NCI-H2171 (cell line): ENCODE measurements around the gene TMEM106B.
"Not testable (repeated sequence)": the region's sequence is repeated elsewhere in the genome, so short reads cannot be mapped to it uniquely, and the experiment has no call there.

Experiments used
- DNase-seq: peaks from one replicate; lab custom pipeline; 2025; lab: John Stamatoyannopoulos, UW

Gene TMEM106B

DNA sequence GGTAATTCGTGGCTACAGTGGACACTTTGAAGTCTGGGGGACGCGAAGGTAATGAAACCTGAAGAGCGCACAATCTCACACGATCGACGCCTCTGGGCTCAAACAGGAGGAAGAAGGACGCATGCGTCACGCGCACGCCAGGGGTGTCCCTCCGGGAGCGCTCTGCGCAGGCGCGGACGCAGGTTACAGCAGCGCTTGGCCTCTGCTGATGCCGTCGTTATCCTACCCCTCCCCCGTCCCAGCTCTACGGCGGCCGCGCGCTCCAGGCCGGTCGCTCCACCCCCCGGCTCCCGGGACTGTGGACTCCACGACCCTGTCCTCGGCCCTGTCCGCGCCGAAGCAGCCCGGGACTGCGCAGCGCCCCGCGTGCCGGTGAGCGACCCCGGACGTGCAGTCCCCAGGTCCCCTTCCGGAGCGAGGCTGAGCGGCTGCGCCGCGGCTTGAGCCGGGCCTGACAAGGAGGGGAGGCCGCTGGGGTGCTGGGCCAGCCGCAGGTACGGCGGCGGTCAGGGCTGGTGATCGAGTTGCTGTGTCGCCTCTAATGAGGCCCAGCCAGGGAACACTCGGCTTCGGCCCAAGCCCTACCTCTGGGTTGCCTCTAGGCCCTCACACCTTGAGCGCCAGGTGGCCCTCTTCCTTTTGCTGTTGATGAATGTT lies at the start of gene TMEM106B:
Gene TMEM106B, plus strand, starts transcription at position 241 of the 657 bp plus-strand sequence. CDS start 3,517 bp downstream, outside the sequence.
- DNase-seq, result peak; percentile 93

DNA sequence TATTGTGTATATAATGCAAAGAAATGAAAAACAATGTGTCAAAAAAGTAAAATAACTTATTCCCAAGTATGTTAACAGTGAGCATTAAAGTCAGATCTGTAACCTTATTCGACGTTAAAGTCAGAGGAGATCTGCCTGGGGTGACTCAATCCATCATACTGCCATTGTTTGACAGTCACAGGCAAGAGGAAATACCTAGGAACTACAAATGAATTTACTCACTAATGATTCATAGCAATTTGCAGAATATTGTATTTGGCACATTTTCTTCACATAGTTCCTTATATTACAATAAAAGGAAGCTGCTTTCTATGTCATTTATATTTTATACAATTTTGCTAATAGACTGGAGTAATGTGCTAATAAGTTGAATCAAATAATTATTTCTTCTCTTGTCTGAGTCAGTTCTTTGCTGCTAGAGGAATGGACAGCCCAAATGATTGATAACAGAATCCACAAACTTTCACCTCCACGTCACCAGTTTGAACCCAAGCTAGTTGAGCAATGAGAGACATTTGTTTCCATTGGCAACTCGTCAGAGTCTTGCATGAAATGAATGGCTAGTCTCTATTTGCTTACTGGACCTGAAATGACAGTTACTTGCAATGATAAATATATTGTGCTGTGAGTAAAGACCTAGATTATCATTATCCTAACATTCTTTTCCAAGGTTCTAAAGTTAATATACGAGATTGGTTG lies 48.5 kb upstream of the TMEM106B start:
- no peak for DNase-seq

GRCh38 chr7:12168065-12168464 lies 43.0 kb upstream of the TMEM106B start:
- not testable (repeated sequence) for DNase-seq

DNA sequence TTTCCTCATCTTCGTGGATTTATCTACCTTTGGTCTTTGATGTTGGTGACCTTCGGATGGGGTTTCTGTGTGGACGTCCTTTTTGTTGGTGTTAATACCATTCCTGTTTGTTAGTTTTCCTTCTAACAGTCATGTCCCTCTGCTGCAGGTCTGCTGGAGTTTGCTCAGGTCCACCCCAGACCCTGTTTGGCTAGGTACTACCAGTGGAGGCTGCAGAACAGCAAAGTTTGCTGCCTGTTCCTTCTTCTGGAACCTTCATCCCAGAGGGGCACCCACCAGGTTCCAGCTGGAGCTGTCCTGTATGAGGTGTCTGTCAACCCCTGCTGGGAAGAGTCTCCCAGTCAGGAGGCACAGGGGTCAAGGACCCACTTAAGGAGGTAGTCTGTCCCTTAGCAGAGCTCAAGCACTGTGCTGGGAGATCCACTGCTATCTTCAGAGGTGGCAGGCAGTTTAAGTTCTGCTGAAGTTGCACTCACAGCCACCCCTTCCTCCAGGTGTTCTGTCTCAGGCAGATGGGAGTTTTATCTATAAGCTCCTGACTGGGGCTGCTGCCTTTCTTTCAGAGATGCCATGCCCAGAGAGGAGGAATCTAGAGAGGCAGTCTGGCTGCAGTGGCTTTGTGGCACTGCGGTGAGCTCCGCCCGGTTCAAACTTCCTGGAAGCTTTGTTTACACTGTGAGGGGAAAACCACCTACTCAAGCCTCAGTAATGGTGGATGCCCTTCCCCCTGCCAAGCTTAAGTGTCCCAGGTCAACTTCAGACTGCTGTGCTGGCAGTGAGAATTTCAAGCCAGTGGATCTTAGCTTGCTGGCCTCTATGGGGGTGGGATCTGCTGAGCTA lies 40.9 kb upstream of the TMEM106B start:
- not testable (repeated sequence) for DNase-seq

GRCh38 chr7:12173671-12174070 lies 37.4 kb upstream of the TMEM106B start:
- no peak for DNase-seq

GRCh38 chr7:12174931-12175330 lies 36.2 kb upstream of the TMEM106B start:
- DNase-seq, result no peak

DNA sequence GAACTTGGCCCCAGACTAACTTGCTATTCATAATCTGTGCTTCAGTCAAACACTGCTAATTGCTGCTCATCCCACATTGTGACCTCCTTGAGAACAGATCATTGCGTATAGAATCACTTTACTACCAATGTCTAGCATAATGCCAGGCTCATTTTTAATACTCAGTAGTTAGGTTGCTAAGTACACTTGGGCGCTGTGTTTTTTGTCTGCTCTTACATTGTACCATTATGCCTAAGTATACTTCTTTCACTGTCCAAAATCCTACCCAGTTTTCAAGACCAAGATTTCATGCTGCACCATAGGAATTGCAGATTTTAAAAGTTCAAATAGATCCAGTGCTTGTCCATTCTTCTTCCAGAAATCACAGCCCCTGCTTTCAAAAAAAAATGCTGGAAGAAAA lies 32.8 kb upstream of the TMEM106B start:
- no peak for DNase-seq

GRCh38 chr7:12194426-12194825 lies 16.7 kb upstream of the TMEM106B start:
- no peak for DNase-seq

- DNase-seq, result no peak
Measured at GRCh38 chr7:12196386-12196785, 14.7 kb upstream of the TMEM106B start.

DNA sequence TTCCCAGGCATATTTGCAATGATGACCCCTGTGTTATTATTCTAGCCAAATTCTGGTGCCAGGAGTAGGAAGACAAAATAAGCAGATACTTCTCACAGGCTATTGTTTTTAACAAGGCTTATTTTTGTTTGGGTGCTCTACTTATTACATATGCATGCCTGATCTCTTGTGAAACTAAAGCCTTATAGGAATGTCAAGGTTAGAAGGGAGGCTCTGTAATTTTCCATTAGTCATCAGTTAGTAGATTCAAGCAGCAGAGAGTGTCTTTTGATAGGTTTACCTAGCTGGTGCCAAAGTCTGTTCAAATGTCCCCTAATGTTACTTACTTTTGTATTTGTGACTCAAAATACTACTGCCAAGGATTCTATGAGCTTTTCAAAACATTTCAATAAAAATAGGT lies 11.7 kb upstream of the TMEM106B start:
- no peak for DNase-seq

DNA sequence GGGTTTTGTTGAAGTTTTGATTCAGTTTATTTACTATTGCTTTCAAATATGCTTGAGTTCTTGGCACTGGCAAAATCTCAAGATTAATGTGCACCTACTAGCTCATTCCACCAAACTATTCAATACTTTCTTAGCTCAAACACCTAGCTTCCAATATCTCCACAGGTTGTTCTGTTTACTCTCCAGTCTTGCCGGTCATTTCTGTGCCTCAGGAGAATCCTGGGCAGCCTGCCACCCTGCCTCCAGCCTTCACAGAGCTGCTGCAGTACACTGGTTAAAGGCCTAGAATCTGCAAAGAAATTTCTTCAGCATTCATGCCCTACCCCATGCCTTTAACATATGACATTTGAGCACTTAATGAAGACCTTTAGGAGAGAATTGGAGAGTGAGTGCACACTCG lies 4.0 kb upstream of the TMEM106B start:
- DNase-seq, result no peak

GRCh38 chr7:12209221-12209620 lies 1.9 kb upstream of the TMEM106B start:
- no peak for DNase-seq

DNA sequence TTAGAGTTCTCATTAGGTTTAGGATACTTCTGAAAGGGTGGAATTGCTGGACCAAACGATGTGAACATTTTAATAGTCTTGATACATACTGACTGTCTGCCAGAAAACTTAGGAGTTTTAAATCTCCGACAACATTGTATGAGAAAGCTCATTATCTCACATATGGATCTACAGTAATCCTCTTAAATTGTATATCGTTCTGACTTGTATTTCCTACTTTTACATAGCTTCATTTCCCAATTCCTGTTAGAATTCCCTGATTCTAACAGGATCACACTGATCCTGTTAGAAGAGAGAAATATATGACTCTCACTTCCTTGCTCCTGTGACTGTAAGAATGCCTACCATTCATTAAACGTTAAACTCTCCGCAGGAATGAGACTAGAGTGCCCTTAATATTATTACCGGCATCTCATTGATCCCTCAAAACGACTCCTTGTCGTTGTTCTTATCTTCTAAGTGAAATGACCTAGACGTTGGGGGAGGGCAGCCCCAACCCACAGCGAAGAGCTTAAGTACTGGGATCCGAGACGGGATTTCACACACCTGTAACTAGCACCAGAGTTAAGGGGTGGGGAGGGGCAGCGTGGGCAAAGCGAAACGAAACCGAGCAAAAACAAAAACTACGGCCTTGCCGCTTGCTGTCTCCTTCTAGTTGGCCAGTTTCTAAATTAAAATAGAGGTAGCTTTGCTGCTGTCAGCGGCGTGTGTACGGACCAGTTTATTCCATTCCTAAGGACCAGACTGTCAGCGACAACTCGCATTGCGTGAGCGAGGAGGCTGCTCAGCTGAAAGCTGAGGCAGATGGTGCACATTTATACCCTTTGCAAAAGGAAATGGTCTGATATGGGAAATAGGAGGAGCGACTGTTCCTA lies 678 bp upstream of the TMEM106B start:
- DNase-seq, result no peak

DNA sequence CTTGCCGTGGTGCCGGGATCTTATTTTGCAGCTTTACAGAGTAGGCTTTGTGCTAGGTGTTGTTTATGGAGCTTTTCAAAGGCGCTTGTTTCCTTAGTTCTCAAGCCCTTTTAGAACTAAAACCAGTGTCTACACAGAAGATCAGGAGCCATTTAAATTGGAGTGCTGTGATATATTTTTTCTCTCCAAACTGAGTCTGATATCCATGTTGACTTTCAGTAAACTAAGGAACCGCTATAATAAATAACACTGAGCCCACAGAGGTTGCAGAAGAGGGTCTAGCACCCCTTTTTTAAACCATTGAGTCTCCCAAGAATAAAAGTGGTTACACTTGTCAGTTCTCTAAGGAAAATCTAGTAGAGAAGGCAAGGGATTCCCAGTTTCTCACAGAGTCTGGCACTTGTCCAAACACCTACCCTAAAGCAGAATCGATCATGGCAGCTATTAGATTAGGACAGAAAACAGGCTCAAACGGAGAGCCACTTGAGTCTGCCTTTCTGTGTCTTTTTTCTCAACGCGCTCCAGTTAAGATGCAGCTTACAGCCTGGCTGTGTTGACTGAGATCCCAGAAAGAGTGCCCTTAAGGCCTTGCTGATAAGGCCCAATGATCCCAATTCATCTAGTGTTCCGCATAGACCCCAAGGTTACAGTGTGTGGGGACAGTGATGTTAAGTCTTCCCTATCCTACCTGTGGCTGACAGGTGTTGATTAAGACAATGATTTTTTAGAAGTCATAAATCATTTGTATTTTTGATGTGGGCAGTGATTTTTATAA lies 804 bp downstream of the TMEM106B start:
- no peak for DNase-seq

DNA sequence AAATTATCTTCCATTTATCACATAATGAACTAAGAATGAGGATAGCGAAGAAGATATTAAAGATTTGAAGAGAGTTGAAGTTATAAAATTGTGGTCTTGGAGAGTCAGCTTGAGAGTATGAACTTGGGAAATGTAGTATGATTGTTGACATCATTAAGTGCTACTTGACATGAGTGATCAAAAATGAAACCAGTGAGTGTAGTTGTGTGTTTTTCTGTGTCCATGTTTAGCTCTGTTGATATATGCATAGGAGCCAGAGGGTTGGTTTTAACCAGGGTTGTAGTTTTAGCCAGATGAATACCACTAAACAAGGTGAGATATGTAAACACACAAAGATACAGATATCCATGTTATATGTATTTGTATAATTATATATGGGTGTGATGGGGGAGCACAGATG lies 6.2 kb downstream of the TMEM106B start:
- DNase-seq, result no peak

DNA sequence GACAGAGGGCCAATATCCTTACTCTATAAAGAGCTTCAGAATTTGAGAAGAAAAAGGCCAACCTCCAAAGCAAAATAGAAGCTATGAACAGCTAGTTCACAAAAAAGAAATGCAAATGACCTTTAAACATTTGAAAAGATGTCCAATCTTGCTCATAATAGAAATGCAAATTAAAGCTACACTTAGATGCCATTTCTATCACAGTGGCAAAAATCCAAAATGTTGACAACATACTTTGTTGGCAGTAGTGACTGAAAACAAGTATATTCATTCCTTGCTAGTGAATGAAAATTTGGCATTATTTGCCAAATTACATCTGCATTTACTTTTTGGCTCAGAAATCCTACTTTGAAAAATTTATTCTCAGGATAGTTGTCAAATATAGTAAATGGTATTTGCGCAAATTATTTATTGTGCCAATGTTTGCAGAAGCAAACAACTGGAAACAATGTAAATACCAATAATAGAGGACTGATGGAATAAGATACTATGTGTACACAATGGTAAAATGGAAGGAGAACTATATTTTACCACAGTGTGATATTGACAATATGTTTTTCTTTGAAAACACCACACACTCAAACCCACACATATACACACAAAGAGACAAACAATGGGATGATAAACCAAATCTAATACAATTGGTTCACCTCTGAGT lies 9.4 kb downstream of the TMEM106B start:
- no peak for DNase-seq

GRCh38 chr7:12221414-12221813 lies 10.3 kb downstream of the TMEM106B start:
- DNase-seq, result no peak

DNA sequence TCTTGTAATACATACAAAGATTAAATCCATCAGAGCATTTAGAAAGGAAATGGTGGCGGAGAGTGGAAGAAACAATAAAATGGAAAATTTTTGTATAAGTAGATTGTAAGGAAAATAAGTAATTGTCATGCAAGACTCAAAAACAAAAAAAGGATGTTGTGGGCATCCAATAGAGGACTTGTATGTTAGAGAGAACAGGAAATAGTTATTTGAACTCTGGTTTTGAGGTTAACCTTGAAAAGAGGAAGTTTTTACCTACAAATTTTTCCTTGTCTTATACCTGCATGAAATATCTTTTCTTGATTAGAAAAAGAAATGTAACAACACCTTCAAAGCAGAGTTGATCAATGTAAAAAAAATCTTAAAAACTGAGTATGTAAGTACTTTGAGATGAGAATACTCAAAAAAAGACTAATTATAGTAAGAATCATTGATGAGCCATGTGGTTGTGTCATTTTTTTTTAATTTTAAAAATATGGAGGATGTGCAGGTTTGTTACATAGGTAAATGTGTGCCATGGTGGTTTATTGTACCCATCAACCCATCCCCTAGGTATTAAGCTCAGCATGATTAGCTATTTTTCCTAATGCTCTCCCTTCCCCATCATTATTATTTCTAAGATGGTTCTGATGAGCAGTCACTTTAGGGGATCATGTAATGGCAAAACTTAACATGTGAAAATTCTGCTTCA lies 11.9 kb downstream of the TMEM106B start:
- no peak for DNase-seq

DNA sequence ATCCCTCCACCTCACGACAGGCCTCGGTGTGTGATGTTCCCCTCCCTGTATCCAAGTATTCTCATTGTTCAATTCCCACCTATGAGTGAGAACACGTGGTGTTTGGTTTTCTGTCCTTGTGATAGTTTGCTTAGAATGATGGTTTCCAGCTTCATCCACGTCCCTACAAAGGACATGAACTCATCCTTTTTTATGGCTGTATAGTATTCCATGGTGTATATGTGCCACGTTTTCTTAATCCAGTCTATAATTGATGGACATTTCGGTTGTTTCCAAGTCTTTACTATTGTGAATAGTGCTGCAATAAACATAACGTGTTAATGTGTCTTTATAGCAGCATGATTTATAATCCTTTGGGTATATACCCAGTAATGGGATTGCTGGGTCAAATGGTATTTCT lies 13.9 kb downstream of the TMEM106B start:
- not testable (repeated sequence) for DNase-seq

GRCh38 chr7:12226756-12227155 lies 15.7 kb downstream of the TMEM106B start:
- no peak for DNase-seq
